ENCODE results near the gene CIPC.

The CIPC gene

GRCh38 chr14:77119851-77120250, 21.8 kb downstream of the CIPC start:
- H3K27ac ChIP-seq: no peak overlapping the region
- DNase-seq (ENCODE audit: low spot score): no peak
- ChIA-PET POLR2A (ENCODE audit: low non-redundant PET) (no interaction called here), CTCF (no interaction called here)
- no peak for TF ChIP-seq CTCF (conservative IDR thresholded peaks at IDR 0.05; ENCODE audit: low read depth)

- TF ChIP-seq CTCF (conservative IDR thresholded peaks at IDR 0.05; ENCODE audit: low read depth): no peak
- ChIA-PET CTCF (no interaction called here), POLR2A (ENCODE audit: low non-redundant PET) (no interaction called here)
- no peak overlapping the region for H3K27ac ChIP-seq
- no peak for DNase-seq (ENCODE audit: low spot score)
Measured at GRCh38 chr14:77120771-77121743, 23.0 kb downstream of the CIPC start.

- DNase-seq (ENCODE audit: low spot score): no peak
- ChIA-PET POLR2A (ENCODE audit: low non-redundant PET) (no interaction called here), CTCF (no interaction called here)
- peak overlapping the region; percentile 36 for H3K27ac ChIP-seq
- TF ChIP-seq CTCF (conservative IDR thresholded peaks at IDR 0.05; ENCODE audit: low read depth): no peak
Measured at GRCh38 chr14:77122526-77123125, 24.6 kb downstream of the CIPC start.

- CTCF ChIA-PET: interaction anchor here (0.5 to 1.4 kb wide), 7 partner anchors 10 to 887 kb away, joined by 3 to 8 read pairs (median 3); partner anchors contain the start of gene ZDHHC22
- POLR2A ChIA-PET (ENCODE audit: low non-redundant PET): no interaction called here
- no peak for TF ChIP-seq CTCF (conservative IDR thresholded peaks at IDR 0.05; ENCODE audit: low read depth)
- peak overlapping the region; percentile 53 for H3K27ac ChIP-seq
- DNase-seq (ENCODE audit: low spot score): peak; percentile 86
Measured at GRCh38 chr14:77123381-77124325, 25.6 kb downstream of the CIPC start.

- ChIA-PET CTCF (interaction anchor here (0.6 to 1.4 kb wide), 5 partner anchors 9 to 886 kb away, joined by 3 to 8 read pairs (median 4); partner anchors contain the start of gene ZDHHC22), POLR2A (ENCODE audit: low non-redundant PET) (no interaction called here)
- peak overlapping the region; percentile 53 for H3K27ac ChIP-seq
- TF ChIP-seq CTCF (conservative IDR thresholded peaks at IDR 0.05; ENCODE audit: low read depth): peak; percentile 60
- no peak for DNase-seq (ENCODE audit: low spot score)
Measured at GRCh38 chr14:77124345-77125280, 26.6 kb downstream of the CIPC start.

All from RWPE1 (cell line).